GM18508 (cell line): Measurements from ENCODE around the gene FAM72D.
"Not testable (repeated sequence)": the region's sequence is repeated elsewhere in the genome, so short reads cannot be mapped to it uniquely, and the experiment has no call there.

ENCODE experiments used
- ATAC-seq: cut with Tn5 transposase; IDR thresholded peaks from one replicate; pipeline ENCODE4 v1.9.1; 2021; ENCODE audit warnings: moderate number of reproducible peaks; ENCODE audit not compliant: insufficient read depth, unreplicated experiment

Gene FAM72D

GRCh38 chr1:145144264-145144913 lies 48.6 kb downstream of the FAM72D start:
- ATAC-seq = not testable (repeated sequence)

GRCh38 chr1:145146308-145146707 lies 50.5 kb downstream of the FAM72D start:
- not testable (repeated sequence) for ATAC-seq

GRCh38 chr1:145147172-145147571 lies 51.4 kb downstream of the FAM72D start:
- not testable (repeated sequence) for ATAC-seq

GRCh38 chr1:145155421-145155820 lies 59.6 kb downstream of the FAM72D start:
- not testable (repeated sequence) for ATAC-seq

- ATAC-seq = not testable (repeated sequence)
Measured at GRCh38 chr1:145155873-145156272, 60.1 kb downstream of the FAM72D start.

- not testable (repeated sequence) for ATAC-seq
Measured at GRCh38 chr1:145156891-145157610, 61.3 kb downstream of the FAM72D start.

GRCh38 chr1:145157715-145158114 lies 61.9 kb downstream of the FAM72D start:
- ATAC-seq = not testable (repeated sequence)

- ATAC-seq = not testable (repeated sequence)
Measured at GRCh38 chr1:145161046-145161752, 65.4 kb downstream of the FAM72D start.
